HepG2 (cell line): ENCODE measurements around the gene AIP. TPM values are rescaled to one million over a fixed set of nuclear protein-coding genes. Genes with fewer than 3 reads are reported as not detected.

Experiments
- FLYWCH1 ChIP-seq: sonication (generic); formaldehyde crosslinking; IDR thresholded peaks from 2 replicates; pipeline ENCODE4 v1.8.1; 2023; ENCODE audit warnings: mild to moderate bottlenecking, missing genetic modification reagents
- FOXA3 ChIP-seq: IDR thresholded peaks from 2 replicates; pipeline ENCODE4 v1.6.1; 2016; ENCODE audit warnings: missing genetic modification reagents, missing compliant biosample characterization
- MATR3 ChIP-seq: sonication (generic); formaldehyde crosslinking; IDR thresholded peaks from 2 replicates; pipeline ENCODE4 v1.4.0; 2020; ENCODE audit warnings: missing genetic modification reagents
- MAZ ChIP-seq, 2 experiments: sonication (generic) in 1 of 2; formaldehyde crosslinking in 1 of 2; IDR thresholded peaks; 2 replicates each; pipeline versions ENCODE4 v1.5.0 to v1.6.1; 2012 to 2020; ENCODE audit warnings: low read depth in 2 of 2, mild to moderate bottlenecking in 2 of 2, borderline replicate concordance in 1 of 2, improper control_type of control experiment in 1 of 2, low read length in 1 of 2, missing genetic modification reagents in 1 of 2, moderate library complexity in 1 of 2
- MED1 ChIP-seq: sonication (generic); formaldehyde crosslinking; IDR thresholded peaks from 2 replicates; pipeline ENCODE4 v1.4.0; 2020; ENCODE audit warnings: missing genetic modification reagents
- NFE2L2 ChIP-seq: fragments of 150-350 bp; IDR thresholded peaks from 2 replicates; pipeline ENCODE4 v1.6.1; 2014; ENCODE audit warnings: low read length
- NFYC ChIP-seq: IDR thresholded peaks from 2 replicates; pipeline ENCODE4 v1.6.1; 2016; ENCODE audit warnings: missing genetic modification reagents, missing compliant biosample characterization
- POLR2G ChIP-seq: fragments of 200-400 bp; formaldehyde crosslinking; IDR thresholded peaks from 2 replicates; pipeline ENCODE4 v1.6.1; 2018; ENCODE audit warnings: mild to moderate bottlenecking, low read depth, low read length, moderate library complexity
- PTBP1 ChIP-seq: fragments of 200-400 bp; formaldehyde crosslinking; IDR thresholded peaks from 2 replicates; pipeline ENCODE4 v1.6.1; 2018; ENCODE audit warnings: low read length, low read depth; ENCODE audit not compliant: poor library complexity, severe bottlenecking
- SIX4 ChIP-seq: sonication (generic); formaldehyde crosslinking; IDR thresholded peaks from 2 replicates; pipeline ENCODE4 v1.4.0; 2020; ENCODE audit warnings: missing genetic modification reagents
- SMARCC2 ChIP-seq: fragments of 450-650 bp; IDR thresholded peaks from 2 replicates; pipeline ENCODE4 v1.6.1; 2017; ENCODE audit warnings: antibody characterized with exemption, mild to moderate bottlenecking
- TFDP2 ChIP-seq: sonication (generic); formaldehyde crosslinking; IDR thresholded peaks from 2 replicates; pipeline ENCODE4 v1.4.0; 2020; ENCODE audit warnings: missing genetic modification reagents
- TFE3 ChIP-seq: IDR thresholded peaks from 2 replicates; pipeline ENCODE4 v1.6.1; 2016
- ZFP36L2 ChIP-seq: sonication (generic); formaldehyde crosslinking; IDR thresholded peaks from 2 replicates; pipeline ENCODE4 v1.4.0; 2020; ENCODE audit warnings: missing genetic modification reagents
- ZNF24 ChIP-seq: fragments of 450-650 bp; IDR thresholded peaks from 2 replicates; pipeline ENCODE4 v1.6.1; 2017; ENCODE audit warnings: antibody characterized with exemption, mild to moderate bottlenecking
- ZNF253 ChIP-seq: sonication (generic); formaldehyde crosslinking; IDR thresholded peaks from 2 replicates; pipeline ENCODE4 v1.8.0; 2022; ENCODE audit warnings: mild to moderate bottlenecking, missing genetic modification reagents, borderline replicate concordance
- ZNF275 ChIP-seq: sonication (generic); formaldehyde crosslinking; IDR thresholded peaks from 2 replicates; pipeline ENCODE4 v1.8.0; 2022; ENCODE audit warnings: missing genetic modification reagents, mild to moderate bottlenecking, inconsistent platforms, borderline replicate concordance
- ZNF331 ChIP-seq: sonication (generic); formaldehyde crosslinking; IDR thresholded peaks from 2 replicates; pipeline ENCODE4 v1.4.0; 2020; ENCODE audit warnings: missing genetic modification reagents
- ZNF556 ChIP-seq: sonication (generic); formaldehyde crosslinking; IDR thresholded peaks from 2 replicates; pipeline ENCODE4 v1.4.0; 2020; ENCODE audit warnings: mild to moderate bottlenecking, missing genetic modification reagents, borderline replicate concordance
- ZNF598 ChIP-seq: sonication (generic); formaldehyde crosslinking; IDR thresholded peaks from 2 replicates; pipeline ENCODE4 v1.5.1; 2020; ENCODE audit warnings: mild to moderate bottlenecking, missing genetic modification reagents, borderline replicate concordance
- ZNF777 ChIP-seq: sonication (generic); formaldehyde crosslinking; IDR thresholded peaks from 2 replicates; pipeline ENCODE4 v1.4.0; 2020; ENCODE audit warnings: missing genetic modification reagents
- ZNF780A ChIP-seq: sonication (generic); formaldehyde crosslinking; IDR thresholded peaks from 2 replicates; pipeline ENCODE4 v1.8.0; 2022; ENCODE audit warnings: mild to moderate bottlenecking, missing genetic modification reagents, moderate library complexity
- ZSCAN25 ChIP-seq: sonication (generic); formaldehyde crosslinking; IDR thresholded peaks from 2 replicates; pipeline ENCODE4 v1.8.0; 2022; ENCODE audit warnings: mild to moderate bottlenecking, missing genetic modification reagents
- ZZZ3 ChIP-seq: sonication (generic); formaldehyde crosslinking; IDR thresholded peaks from 2 replicates; pipeline ENCODE4 v1.4.0; 2020; ENCODE audit warnings: missing genetic modification reagents, mild to moderate bottlenecking, borderline replicate concordance
- polyA plus RNA-seq, 8 experiments: library from polyadenylated mRNA; depleted of rRNA in 3 of 8; stranded (reverse) in 7 of 8; unstranded in 1 of 8; fragments of >200 nt; fragmentation: Illumina TruSeq in 4 of 8; extraction: Trizol in 4 of 8; gene quantifications; 2 replicates each; pipeline versions ENCODE4 v1.2.1 to v1.2.3, GENCODE V29; 2011 to 2016; ENCODE audit warnings: low read depth in 4 of 8, missing spikeins in 1 of 8, mixed read lengths in 1 of 8; ENCODE audit not compliant: insufficient read depth in 1 of 8
- total RNA-seq, 5 experiments: library from RNA; depleted of rRNA; stranded (reverse); fragments of >200 nt; fragmentation: Illumina TruSeq; extraction: Trizol; gene quantifications; 2 replicates each; pipeline ENCODE4 v1.2.3, GENCODE V29; 2016; ENCODE audit warnings: low read depth in 1 of 5
- TF ChIP-seq, protein P1 (sequence below): sonication (generic); formaldehyde crosslinking; IDR thresholded peaks from 2 replicates; pipeline ENCODE4 v1.4.0; 2020; ENCODE audit warnings: missing genetic modification reagents

Gene AIP
- total and polyA plus RNA-seq, 2 of the 13 experiments (the other 11 are each of a cell fraction or from before 2014, with no cell fraction given), result 51.8 to 110 TPM

DNA sequence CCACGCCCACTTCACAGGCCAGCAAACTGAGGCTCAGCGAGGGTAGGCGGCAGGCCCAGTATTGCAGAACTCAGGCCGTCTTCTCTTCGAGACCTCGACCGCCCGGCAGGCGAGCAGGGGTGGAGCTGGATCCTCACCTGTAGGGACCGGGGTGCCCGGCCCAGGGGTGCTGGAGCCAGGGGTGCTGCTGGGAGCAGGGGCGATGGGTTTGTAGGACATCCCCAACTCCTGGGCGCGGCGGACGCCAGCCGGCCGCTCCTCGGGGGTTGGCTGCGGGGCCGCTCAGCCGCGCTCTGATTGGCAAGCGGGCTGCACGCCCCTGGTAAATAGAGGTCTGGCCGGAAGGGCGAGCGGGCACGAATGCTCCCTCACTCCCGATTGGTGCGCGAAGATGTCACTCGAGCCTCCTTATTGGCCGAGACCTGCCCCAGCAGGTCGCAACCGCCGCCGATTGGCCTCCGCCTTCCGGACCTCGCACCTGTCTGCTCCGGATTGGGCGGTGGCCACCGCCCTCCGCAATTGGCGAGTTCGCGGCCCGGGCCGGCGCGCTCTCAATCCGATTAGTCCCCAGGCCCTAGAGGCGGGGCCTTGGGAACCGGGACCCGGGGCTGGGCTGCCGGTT lies 25.1 kb downstream of the AIP start, which contains the start of gene CDK2AP2 (continued):
- no peak for TF ChIP-seq ZNF275
- TF ChIP-seq MATR3 (CRISPR knock-in tag), result no peak
- TF ChIP-seq ZNF780A (CRISPR knock-in tag), result no peak
- TF ChIP-seq POLR2G, result peak; percentile 89
- TF ChIP-seq ZNF598, result peak; percentile 24; the same call in 1 of the 2 replicates
- TF ChIP-seq ZNF331, result no peak
- TF ChIP-seq MAZ (IDR thresholded peaks at IDR 0.05; ENCODE audit: borderline replicate concordance, low read depth, low read length), result no peak
- TF ChIP-seq MAZ (CRISPR knock-in tag; IDR thresholded peaks at IDR 0.05; ENCODE audit: low read depth), result no peak; the same call in 1 of the 2 replicates
- peak; percentile 43; the same call in 1 of the 2 replicates for TF ChIP-seq ZSCAN25 (CRISPR knock-in tag)
- TF ChIP-seq NFE2L2, result no peak
- no peak for TF ChIP-seq SMARCC2
- no peak; the same call in 1 of the 2 replicates for TF ChIP-seq ZNF556 (CRISPR knock-in tag)
- 0 out of 2 replicates have a peak, but pooled peaks have one; percentile 50 for TF ChIP-seq ZNF24
- TF ChIP-seq, protein P1, sequence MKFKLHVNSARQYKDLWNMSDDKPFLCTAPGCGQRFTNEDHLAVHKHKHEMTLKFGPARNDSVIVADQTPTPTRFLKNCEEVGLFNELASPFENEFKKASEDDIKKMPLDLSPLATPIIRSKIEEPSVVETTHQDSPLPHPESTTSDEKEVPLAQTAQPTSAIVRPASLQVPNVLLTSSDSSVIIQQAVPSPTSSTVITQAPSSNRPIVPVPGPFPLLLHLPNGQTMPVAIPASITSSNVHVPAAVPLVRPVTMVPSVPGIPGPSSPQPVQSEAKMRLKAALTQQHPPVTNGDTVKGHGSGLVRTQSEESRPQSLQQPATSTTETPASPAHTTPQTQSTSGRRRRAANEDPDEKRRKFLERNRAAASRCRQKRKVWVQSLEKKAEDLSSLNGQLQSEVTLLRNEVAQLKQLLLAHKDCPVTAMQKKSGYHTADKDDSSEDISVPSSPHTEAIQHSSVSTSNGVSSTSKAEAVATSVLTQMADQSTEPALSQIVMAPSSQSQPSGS (CRISPR knock-in tag), result no peak
- TF ChIP-seq TFE3, result no peak
- TF ChIP-seq FOXA3 (CRISPR knock-in tag), result 0 out of 2 replicates have a peak, but pooled peaks have one; percentile 10
- TF ChIP-seq FLYWCH1, result no peak
- no peak for TF ChIP-seq ZZZ3 (CRISPR knock-in tag)
- TF ChIP-seq MED1 (CRISPR knock-in tag), result peak; percentile 30; the same call in 1 of the 2 replicates
- TF ChIP-seq PTBP1, result peak; percentile 52
- TF ChIP-seq NFYC, result peak; percentile 96
- TF ChIP-seq TFDP2 (CRISPR knock-in tag), result peak; percentile 95
- TF ChIP-seq ZNF777, result peak; percentile 31; the same call in 1 of the 2 replicates
- no peak for TF ChIP-seq ZFP36L2 (CRISPR knock-in tag)
- TF ChIP-seq ZNF253 (CRISPR knock-in tag), result 0 out of 2 replicates have a peak, but pooled peaks have one; percentile 36
- no peak for TF ChIP-seq SIX4 (CRISPR knock-in tag)
